Measurements from ENCODE around the gene ABCG4. TPM values are rescaled to one million over a fixed set of nuclear protein-coding genes. Genes with fewer than 3 reads are reported as not detected.
A peak's percentile ranks its signal among the peaks of the same experiment; 100 is the strongest.

Gene ABCG4
- polyA plus RNA-seq, 1 donor from 2014 or later: 1.5 TPM

DNA sequence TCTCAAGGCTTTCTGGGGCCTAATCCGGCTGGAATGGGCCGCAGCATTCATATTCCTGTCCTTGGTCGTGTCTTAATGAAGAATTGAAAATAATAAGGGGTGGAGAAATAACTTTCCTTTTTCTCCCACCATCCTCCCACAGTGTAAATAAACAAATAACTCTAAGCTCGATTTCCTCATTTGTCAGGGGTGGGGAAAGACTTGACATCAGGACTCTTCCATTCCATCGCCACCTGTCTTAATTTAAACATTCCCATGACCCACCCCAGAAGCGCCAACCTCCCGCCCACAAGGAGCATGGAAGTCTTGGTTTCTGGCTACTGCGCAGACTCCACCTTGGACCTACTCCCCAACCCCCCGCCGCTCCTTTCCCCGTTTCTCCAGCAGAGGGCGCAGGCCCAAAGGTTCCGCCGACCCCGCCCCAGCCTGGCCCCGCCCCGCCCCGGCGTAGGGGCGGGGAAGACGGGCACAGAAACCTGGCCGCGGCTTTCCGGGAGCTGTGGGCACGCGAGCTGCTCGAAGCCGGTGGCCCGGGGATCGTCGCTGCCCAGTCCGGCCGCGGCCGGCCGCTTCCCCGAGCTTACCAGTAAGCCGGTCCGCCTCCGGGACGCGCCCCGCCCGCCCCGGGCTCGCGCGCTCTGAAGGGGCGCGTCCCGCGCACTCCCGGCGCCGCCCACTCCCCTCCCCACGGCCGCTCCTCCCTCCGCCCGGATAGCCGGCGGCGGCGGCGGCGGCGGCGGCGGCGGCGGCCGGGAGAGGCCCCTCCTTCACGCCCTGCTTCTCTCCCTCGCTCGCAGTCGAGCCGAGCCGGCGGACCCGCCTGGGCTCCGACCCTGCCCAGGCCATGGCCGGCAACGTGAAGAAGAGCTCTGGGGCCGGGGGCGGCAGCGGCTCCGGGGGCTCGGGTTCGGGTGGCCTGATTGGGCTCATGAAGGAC lies 57.0 kb downstream of the ABCG4 start, which contains the start of gene CBL:
Gene CBL, plus strand, starts transcription at position 766 of the 937 bp plus-strand sequence. Its CDS starts 79 bp downstream, at position 845.
- peak within 1 kb of the TSS; percentile 85 for H2AFZ ChIP-seq (ENCODE audit: low read depth, low read length)
- no peaks in the 10 kb centered on the region for H3K27me3 ChIP-seq (ENCODE audit: insufficient read depth, low read depth, low read length)
- peak within 1 kb of the TSS; percentile 95 for H3K4me3 ChIP-seq (ENCODE audit: low read length)
- no peaks in the 10 kb centered on the region for H3F3A ChIP-seq (ENCODE audit: insufficient read depth, low read length, poor library complexity, severe bottlenecking)
- TF ChIP-seq MXI1 (conservative IDR thresholded peaks at IDR 0.05; ENCODE audit: poor library complexity, severe bottlenecking) (peak; percentile 65), TAF1 (IDR thresholded peaks at IDR 0.05; ENCODE audit: low read depth) (peak; percentile 1), CTCF (IDR thresholded peaks at IDR 0.05; ENCODE audit: poor library complexity, severe bottlenecking) (peak; percentile 86), SMC3 (conservative IDR thresholded peaks at IDR 0.05; ENCODE audit: poor library complexity) (peak; percentile 80), RAD21 (conservative IDR thresholded peaks at IDR 0.05) (peak; percentile 60), POLR2AphosphoS5 (IDR thresholded peaks at IDR 0.05) (peak; percentile 63), EZH2 (IDR thresholded peaks at IDR 0.05; ENCODE audit: borderline replicate concordance, insufficient read depth, low read length, poor library complexity, severe bottlenecking) (no peak), EP300 (conservative IDR thresholded peaks at IDR 0.05; ENCODE audit: poor library complexity, severe bottlenecking) (no peak), REST (IDR thresholded peaks at IDR 0.05; ENCODE audit: borderline replicate concordance) (peak; percentile 60)
- no peaks in the 10 kb centered on the region for H3K9me3 ChIP-seq (ENCODE audit: low read length)
- no peaks in the 10 kb centered on the region for H4K20me1 ChIP-seq (ENCODE audit: insufficient read depth)
- peaks cover 41% of the 10 kb centered on the region for H3K79me2 ChIP-seq (replicated peaks; ENCODE audit: insufficient read depth, low read length)
- H3K4me2 ChIP-seq (ENCODE audit: low read length): peak within 1 kb of the TSS; percentile 81
- H3K9ac ChIP-seq (ENCODE audit: low read length): peak within 1 kb of the TSS; percentile 92
- H3K36me3 ChIP-seq (ENCODE audit: insufficient read depth, low read length): no peaks in the 10 kb centered on the region
- peak within 1 kb of the TSS; percentile 91 for H3K27ac ChIP-seq (ENCODE audit: low read length)
- no peaks in the 10 kb centered on the region for H3K9me2 ChIP-seq (ENCODE audit: insufficient read depth, low read length)

DNA sequence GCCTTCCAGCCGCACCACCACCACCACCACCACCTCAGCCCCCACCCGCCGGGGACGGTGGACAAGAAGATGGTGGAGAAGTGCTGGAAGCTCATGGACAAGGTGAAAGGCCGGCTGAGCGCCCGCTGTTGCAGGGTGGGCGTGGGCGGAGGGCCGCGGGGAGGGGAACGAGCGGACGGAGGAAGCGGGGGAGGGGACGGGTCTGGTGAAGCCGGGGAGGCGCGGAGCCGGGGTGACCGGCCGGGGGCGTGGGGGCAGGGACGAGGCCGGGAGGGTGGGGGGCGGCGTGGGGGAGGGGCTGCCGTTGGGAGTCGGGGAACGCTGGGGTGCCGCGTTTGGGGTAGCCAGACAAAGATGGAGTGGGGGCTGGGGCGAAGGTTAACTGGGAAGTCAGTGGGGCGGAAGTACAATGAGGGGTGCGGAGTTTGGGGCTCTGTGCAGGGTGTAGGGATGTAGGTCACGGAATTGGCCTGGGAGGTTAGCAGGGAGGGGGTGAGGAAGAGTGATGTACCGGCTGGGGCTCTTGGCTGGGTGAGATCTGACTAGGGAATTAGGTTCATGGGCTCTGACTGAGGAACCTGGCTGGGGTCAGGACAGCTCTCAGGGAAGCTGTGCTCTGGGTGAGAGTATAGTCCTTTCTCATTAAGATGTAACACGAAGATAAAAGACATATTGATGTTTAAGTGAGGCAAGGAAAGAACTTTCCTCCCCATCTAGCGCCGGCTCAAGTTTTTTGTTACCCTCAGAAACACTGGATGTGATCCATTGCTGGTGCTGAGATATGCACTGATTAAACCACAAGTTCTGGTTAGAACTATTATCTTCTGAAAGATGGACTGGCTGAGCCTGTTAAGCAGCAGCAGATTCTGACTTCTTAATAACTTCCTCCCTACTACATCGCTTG lies 57.9 kb downstream of the ABCG4 start:
- Histone ChIP-seq H3K4me3 (ENCODE audit: low read length) (peak overlapping the region; percentile 95), H3F3A (ENCODE audit: insufficient read depth, low read length, poor library complexity, severe bottlenecking) (no peaks in the 10 kb centered on the region), H3K9me2 (ENCODE audit: insufficient read depth, low read length) (no peaks in the 10 kb centered on the region), H3K27me3 (ENCODE audit: insufficient read depth, low read depth, low read length) (no peaks in the 10 kb centered on the region), H4K20me1 (ENCODE audit: insufficient read depth) (no peaks in the 10 kb centered on the region), H3K79me2 (replicated peaks; ENCODE audit: insufficient read depth, low read length) (peaks cover 41% of the 10 kb centered on the region), H3K27ac (ENCODE audit: low read length) (peak overlapping the region; percentile 91), H2AFZ (ENCODE audit: low read depth, low read length) (peak overlapping the region; percentile 85), H3K9ac (ENCODE audit: low read length) (peak overlapping the region; percentile 92), H3K36me3 (ENCODE audit: insufficient read depth, low read length) (no peaks in the 10 kb centered on the region), H3K4me2 (ENCODE audit: low read length) (peak overlapping the region; percentile 81), H3K9me3 (ENCODE audit: low read length) (no peaks in the 10 kb centered on the region)
- TF ChIP-seq RAD21 (conservative IDR thresholded peaks at IDR 0.05): no peak
- no peak for TF ChIP-seq POLR2AphosphoS5 (IDR thresholded peaks at IDR 0.05)
- no peak for TF ChIP-seq EZH2 (IDR thresholded peaks at IDR 0.05; ENCODE audit: borderline replicate concordance, insufficient read depth, low read length, poor library complexity, severe bottlenecking)
- TF ChIP-seq EP300 (conservative IDR thresholded peaks at IDR 0.05; ENCODE audit: poor library complexity, severe bottlenecking): no peak
- no peak for TF ChIP-seq CTCF (IDR thresholded peaks at IDR 0.05; ENCODE audit: poor library complexity, severe bottlenecking)
- no peak for TF ChIP-seq TAF1 (IDR thresholded peaks at IDR 0.05; ENCODE audit: low read depth)
- no peak for TF ChIP-seq SMC3 (conservative IDR thresholded peaks at IDR 0.05; ENCODE audit: poor library complexity)
- TF ChIP-seq REST (IDR thresholded peaks at IDR 0.05; ENCODE audit: borderline replicate concordance): no peak
- no peak for TF ChIP-seq MXI1 (conservative IDR thresholded peaks at IDR 0.05; ENCODE audit: poor library complexity, severe bottlenecking)

All from neural cell (in vitro differentiated cells).